ENCODE results near the gene UBASH3B.

GRCh38 chr11:122617297-122617696 lies 38.2 kb upstream of the UBASH3B start:
- TF ChIP-seq POLR2A (IDR thresholded peaks at IDR 0.05) (no peak), CTCF (IDR thresholded peaks at IDR 0.05) (no peak), EP300 (IDR thresholded peaks at IDR 0.05) (no peak), POLR2AphosphoS5 (IDR thresholded peaks at IDR 0.05) (no peak)

Measured in suprapubic skin (tissue), 4 donors.